ENCODE measurements around the gene PITHD1. TPM values are rescaled to one million over a fixed set of nuclear protein-coding genes. Genes with fewer than 3 reads are reported as not detected.

The PITHD1 gene
- total RNA-seq, 4 donors from 2014 or later = 46.5 to 71.4 (median 53.4) TPM

DNA sequence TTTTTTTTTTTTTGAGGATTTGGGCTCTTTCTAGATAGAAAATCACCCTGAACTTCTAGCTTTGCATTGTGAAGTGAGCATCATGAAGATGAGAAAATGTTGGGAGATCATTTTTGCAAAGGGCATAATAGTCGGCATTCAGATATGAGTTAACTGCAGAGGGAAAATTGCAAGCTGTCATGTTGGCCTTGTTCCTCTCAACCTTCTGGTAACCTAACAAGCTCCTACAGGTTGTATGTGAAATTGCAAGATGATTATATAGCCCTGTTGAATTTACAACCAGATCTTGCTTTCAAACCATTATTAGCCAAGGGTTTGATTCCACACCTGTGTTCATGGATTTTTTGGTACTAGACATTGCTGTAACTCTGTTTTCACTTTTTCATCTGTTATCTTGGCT is 32.7 kb upstream of the PITHD1 start:
- no peak for TF ChIP-seq CTCF (IDR thresholded peaks at IDR 0.05; ENCODE audit: low read depth)

DNA sequence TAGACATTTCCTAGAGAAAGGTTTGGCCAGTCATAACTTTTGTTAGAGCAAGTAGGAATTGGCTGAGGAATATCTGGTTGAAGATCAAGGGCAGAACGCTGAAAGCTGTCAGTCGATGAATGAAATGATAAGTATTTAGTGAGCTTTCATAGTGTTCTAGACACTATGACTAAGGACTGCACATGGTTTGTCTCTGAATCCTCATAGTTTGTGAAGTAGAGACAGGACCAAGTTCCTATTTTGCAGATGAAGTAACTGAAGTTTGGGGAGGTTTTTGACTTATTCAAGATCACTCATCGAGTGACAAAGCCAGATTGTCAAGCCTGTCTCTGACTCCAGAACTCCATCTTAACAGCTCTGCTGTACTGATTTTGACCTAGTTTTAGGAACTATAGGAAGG is 30.2 kb upstream of the PITHD1 start:
- TF ChIP-seq CTCF (IDR thresholded peaks at IDR 0.05; ENCODE audit: low read depth) = no peak

DNA sequence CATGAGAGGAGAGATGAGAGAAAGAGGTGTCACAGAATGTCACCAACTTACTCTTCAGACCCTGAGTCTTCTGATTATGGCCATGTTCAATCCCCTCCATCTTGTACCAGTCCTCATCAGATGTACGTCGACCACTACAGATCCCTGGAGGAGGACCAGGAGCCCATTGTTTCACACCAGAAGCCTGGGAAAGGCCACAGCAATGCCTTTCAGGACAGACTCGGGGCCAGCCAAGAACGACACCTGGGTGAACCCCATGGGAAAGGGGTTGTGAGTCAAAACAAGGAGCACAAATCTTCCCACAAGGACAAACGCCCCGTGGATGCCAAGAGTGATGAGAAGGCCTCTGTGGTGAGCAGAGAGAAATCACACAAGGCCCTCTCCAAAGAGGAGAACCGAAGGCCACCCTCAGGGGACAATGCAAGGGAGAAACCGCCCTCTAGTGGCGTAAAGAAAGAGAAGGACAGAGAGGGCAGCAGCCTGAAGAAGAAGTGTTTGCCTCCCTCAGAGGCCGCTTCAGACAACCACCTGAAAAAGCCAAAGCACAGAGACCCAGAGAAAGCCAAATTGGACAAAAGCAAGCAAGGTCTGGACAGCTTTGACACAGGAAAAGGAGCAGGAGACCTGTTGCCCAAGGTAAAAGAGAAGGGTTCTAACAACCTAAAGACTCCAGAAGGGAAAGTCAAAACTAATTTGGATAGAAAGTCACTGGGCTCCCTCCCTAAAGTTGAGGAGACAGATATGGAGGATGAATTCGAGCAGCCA is 27.0 kb upstream of the PITHD1 start:
- TF ChIP-seq CTCF (IDR thresholded peaks at IDR 0.05; ENCODE audit: low read depth) = no peak

DNA sequence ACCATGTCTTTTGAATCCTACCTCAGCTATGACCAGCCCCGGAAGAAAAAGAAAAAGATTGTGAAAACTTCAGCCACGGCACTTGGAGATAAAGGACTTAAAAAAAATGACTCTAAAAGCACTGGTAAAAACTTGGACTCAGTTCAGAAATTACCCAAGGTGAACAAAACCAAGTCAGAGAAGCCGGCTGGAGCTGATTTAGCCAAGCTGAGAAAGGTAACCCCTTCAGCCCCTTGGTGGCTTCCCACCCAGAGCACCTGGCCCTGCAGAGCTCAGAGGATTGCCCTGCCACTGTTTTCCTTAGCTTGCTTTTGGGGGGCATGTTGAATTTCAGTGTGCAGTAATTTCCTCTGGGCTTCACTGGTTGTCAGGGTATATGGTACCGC is 26.4 kb upstream of the PITHD1 start:
- TF ChIP-seq CTCF (IDR thresholded peaks at IDR 0.05; ENCODE audit: low read depth) = no peak

DNA sequence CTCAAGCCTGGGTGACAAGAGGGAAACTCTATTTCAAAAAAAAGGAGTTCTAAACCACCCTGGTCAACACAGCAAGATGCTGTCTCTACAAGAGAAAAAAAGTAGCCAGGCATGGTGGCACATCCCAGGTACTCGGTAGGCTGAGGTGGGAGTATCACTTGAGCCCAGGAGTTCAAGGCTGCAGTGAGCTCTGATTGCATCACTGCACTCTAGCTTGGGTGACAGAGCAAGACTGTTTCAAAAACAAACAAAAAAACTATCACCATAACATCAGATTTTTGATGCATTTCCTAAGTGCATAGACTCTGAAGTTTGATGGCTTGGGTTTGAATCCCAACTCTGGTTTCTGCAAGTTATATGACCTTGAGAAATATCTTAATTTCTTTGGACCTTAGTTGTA is 25.3 kb upstream of the PITHD1 start:
- TF ChIP-seq CTCF (IDR thresholded peaks at IDR 0.05; ENCODE audit: low read depth) = no peak

GRCh38 chr1:23756676-23757075 is 21.5 kb upstream of the PITHD1 start:
- no peak for TF ChIP-seq CTCF (IDR thresholded peaks at IDR 0.05; ENCODE audit: low read depth)

DNA sequence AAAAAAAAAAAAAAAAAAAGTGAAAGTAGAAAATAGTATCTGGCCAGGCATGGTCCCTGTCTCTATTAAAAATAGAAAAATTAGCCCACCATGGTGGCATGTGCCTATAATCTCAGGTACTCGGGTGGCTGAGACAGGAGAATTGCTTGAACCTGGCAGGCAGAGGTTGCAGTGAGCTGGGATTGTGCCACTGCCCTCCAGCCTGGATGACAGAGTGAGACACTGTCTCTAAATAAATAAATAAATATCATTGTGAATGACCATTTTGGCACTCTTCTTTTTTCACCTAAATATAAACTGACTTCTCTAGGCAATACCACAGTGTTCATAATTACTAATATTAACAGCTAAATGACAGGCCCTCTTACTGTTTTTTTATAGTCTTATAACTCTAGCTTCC is 20.4 kb upstream of the PITHD1 start:
- TF ChIP-seq CTCF (IDR thresholded peaks at IDR 0.05; ENCODE audit: low read depth) = no peak

Data from subcutaneous adipose tissue (tissue), 4 donors.